Testis (tissue), 3 donors: ENCODE data around the gene PLD1. TPM values are rescaled to one million over a fixed set of nuclear protein-coding genes. Genes with fewer than 3 reads are reported as not detected.

ENCODE experiments used
- DNase-seq: peaks from one replicate; pipeline ENCODE4 v3.0.0-alpha.2; 2019
- H3K27ac ChIP-seq, 2 donors: fragments of 200-600 bp; sonication (generic); one replicate each; pipeline ENCODE4 v1.5.1; 2019
- H3K27me3 ChIP-seq: fragments of 200-600 bp; sonication (generic); one replicate; pipeline ENCODE4 v1.5.1; 2019
- H3K36me3 ChIP-seq: fragments of 200-600 bp; sonication (generic); one replicate; pipeline ENCODE4 v1.5.1; 2017; ENCODE audit warnings: low read depth; ENCODE audit errors: missing control alignments
- H3K4me1 ChIP-seq: fragments of 200-600 bp; sonication (generic); one replicate; pipeline ENCODE4 v1.5.1; 2019
- H3K4me3 ChIP-seq, 2 donors: fragments of 200-600 bp; sonication (generic); one replicate each; pipeline ENCODE4 v1.5.1; 2017 to 2019
- H3K9me3 ChIP-seq: fragments of 200-600 bp; sonication (generic); one replicate; pipeline ENCODE4 v1.5.1; 2017
- CTCF ChIP-seq, 3 experiments: fragments of 450-650 bp in 2 of 3; fragments of 200-600 bp in 1 of 3; sonication (generic) in 1 of 3; IDR thresholded peaks; one replicate each; pipeline ENCODE4 v1.5.1; 2016 to 2019; ENCODE audit warnings: antibody characterized with exemption in 3 of 3, mild to moderate bottlenecking in 2 of 3, moderate library complexity in 1 of 3
- POLR2A ChIP-seq: fragments of 450-650 bp; IDR thresholded peaks from one replicate; pipeline ENCODE4 v1.6.1; 2017; ENCODE audit warnings: antibody characterized with exemption, mild to moderate bottlenecking, moderate library complexity
- WGBS, 2 donors: methylation state at CpG; one replicate each; pipeline ENCODE4 v1.1.5; 2018; 5-methylcytosine and 5-hydroxymethylcytosine counted together
- intact Hi-C: fragments of 100-400 bp; cut with DNase I; formaldehyde crosslinking; loops from one replicate; pipeline ENCODE4 v1.15.1; 2023; ENCODE audit warnings: low total_unique reads
- polyA plus RNA-seq: library from polyadenylated mRNA; stranded (reverse); fragments of 350-450 nt; fragmentation: Illumina TruSeq; extraction: RNeasy Lipid Tissue Mini Kit (QIAGEN cat#74804); gene quantifications from one replicate; pipeline ENCODE4 v1.2.3, GENCODE V29; 2014; ENCODE audit warnings: low read depth, low replicate concordance; ENCODE audit not compliant: insufficient read depth
- total RNA-seq, 2 donors: library from RNA; depleted of rRNA; stranded (reverse); fragments of >200 nt; gene quantifications; one replicate each; pipeline ENCODE4 v1.2.3, GENCODE V29; 2016

PLD1 gene
- total and polyA plus RNA-seq, 3 donors from 2014 or later, result 10.7 to 27.4 (median 19.1) TPM

GRCh38 chr3:171690281-171690680, 120.0 kb downstream of the PLD1 start:
- intact Hi-C loops, result no loop called here
- no peak overlapping the region for H3K27ac ChIP-seq
- TF ChIP-seq CTCF (IDR thresholded peaks at IDR 0.05) (no peak), POLR2A (no peak)
- no peaks in the 10 kb centered on the region for H3K27me3 ChIP-seq
- no peaks in the 10 kb centered on the region for H3K4me1 ChIP-seq
- no peak for DNase-seq
- H3K4me3 ChIP-seq, result no peak overlapping the region
- H3K9me3 ChIP-seq, result no peaks in the 10 kb centered on the region
- H3K36me3 ChIP-seq, result no peaks in the 10 kb centered on the region

GRCh38 chr3:171688593-171688992, 121.7 kb downstream of the PLD1 start:
- DNase-seq, result no peak
- Histone ChIP-seq H3K9me3 (no peaks in the 10 kb centered on the region), H3K4me1 (no peaks in the 10 kb centered on the region), H3K27me3 (no peaks in the 10 kb centered on the region), H3K4me3 (no peak overlapping the region), H3K36me3 (no peaks in the 10 kb centered on the region), H3K27ac (no peak overlapping the region)
- intact Hi-C loops, result no loop called here
- TF ChIP-seq CTCF (IDR thresholded peaks at IDR 0.05) (no peak), POLR2A (no peak)
- WGBS, 2 donors, result 84 to 92% methylated on average over 8 of the region's 8 CpGs

- no peaks in the 10 kb centered on the region for H3K36me3 ChIP-seq
- no peak overlapping the region for H3K27ac ChIP-seq
Measured at GRCh38 chr3:171688002-171688401, 122.3 kb downstream of the PLD1 start.

GRCh38 chr3:171687581-171687980, 122.7 kb downstream of the PLD1 start:
- Histone ChIP-seq H3K27me3 (no peaks in the 10 kb centered on the region), H3K36me3 (no peaks in the 10 kb centered on the region), H3K9me3 (no peaks in the 10 kb centered on the region), H3K27ac (no peak overlapping the region), H3K4me1 (no peaks in the 10 kb centered on the region), H3K4me3 (no peak overlapping the region)
- TF ChIP-seq CTCF (IDR thresholded peaks at IDR 0.05) (no peak), POLR2A (no peak)
- no peak for DNase-seq
- intact Hi-C loops, result no loop called here

More at GRCh38 chr3:171688002-171688401, 122.3 kb downstream of the PLD1 start:
- no peaks in the 10 kb centered on the region for H3K27me3 ChIP-seq
- no peak for DNase-seq
- no peak overlapping the region for H3K4me3 ChIP-seq
- no peaks in the 10 kb centered on the region for H3K4me1 ChIP-seq
- no peaks in the 10 kb centered on the region for H3K9me3 ChIP-seq
- TF ChIP-seq CTCF (IDR thresholded peaks at IDR 0.05) (no peak), POLR2A (no peak)
- intact Hi-C loops, result no loop called here

- Histone ChIP-seq H3K27ac (no peak overlapping the region), H3K4me1 (no peaks in the 10 kb centered on the region), H3K9me3 (no peaks in the 10 kb centered on the region), H3K4me3 (no peak overlapping the region), H3K27me3 (no peaks in the 10 kb centered on the region), H3K36me3 (no peaks in the 10 kb centered on the region)
- no peak for DNase-seq
- 91 to 92% methylated on average over 5 of the region's 5 CpGs for WGBS, 2 donors
- TF ChIP-seq POLR2A (no peak), CTCF (IDR thresholded peaks at IDR 0.05) (no peak)
- intact Hi-C loops, result no loop called here
Measured at GRCh38 chr3:171687064-171687463, 123.2 kb downstream of the PLD1 start.
